Measurements from ENCODE around the gene FSIP1.

Gene FSIP1

DNA sequence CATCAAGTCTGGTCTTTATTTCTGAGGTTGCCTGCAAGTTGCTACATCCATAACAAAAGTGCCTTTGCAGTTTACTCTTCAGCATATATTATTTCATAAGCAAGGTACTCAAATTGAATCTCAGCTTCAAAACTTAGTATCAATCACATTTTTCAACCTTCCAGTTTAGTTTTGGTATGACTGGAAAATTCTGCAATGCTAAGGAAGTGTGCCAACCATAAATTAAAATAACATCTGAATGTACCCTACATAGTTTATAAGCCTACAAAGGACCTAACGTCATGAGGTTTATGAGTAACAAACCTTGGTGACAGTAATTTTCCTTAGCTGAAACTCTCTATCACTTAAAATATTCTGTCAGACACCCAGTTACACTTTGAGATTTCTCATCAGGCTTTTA, 138.9 kb downstream of the FSIP1 start:
- DNase-seq: no peak

DNA sequence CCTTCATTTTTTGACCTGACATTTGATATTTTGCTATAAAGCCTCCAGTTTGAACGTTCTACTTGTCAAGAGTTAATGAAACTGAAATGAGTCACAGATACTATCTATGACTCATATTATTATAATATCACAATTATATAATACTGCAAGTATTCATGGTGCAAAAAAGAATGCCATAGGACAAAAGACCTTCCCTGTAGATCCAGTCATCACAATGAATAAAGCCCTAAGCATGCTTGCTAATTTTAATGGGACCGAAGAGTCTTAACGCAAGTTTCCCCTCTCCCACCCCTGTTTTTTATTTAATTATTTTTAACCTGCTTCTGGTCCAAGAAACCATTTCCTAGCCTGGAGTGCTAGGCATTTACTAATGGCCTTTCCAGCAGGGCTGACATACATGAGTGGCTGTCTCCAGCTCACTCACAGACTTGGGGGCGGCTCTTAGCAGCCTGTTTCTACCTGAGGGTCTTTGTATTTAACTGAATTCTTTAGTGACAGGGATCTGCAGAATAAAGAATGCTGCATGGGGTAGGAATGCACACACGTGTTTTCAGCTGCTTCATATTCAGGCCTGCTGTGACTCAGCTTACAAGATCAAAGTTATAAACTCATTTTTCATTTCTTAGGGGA, 140.5 kb downstream of the FSIP1 start:
- DNase-seq: peak; percentile 90

DNA sequence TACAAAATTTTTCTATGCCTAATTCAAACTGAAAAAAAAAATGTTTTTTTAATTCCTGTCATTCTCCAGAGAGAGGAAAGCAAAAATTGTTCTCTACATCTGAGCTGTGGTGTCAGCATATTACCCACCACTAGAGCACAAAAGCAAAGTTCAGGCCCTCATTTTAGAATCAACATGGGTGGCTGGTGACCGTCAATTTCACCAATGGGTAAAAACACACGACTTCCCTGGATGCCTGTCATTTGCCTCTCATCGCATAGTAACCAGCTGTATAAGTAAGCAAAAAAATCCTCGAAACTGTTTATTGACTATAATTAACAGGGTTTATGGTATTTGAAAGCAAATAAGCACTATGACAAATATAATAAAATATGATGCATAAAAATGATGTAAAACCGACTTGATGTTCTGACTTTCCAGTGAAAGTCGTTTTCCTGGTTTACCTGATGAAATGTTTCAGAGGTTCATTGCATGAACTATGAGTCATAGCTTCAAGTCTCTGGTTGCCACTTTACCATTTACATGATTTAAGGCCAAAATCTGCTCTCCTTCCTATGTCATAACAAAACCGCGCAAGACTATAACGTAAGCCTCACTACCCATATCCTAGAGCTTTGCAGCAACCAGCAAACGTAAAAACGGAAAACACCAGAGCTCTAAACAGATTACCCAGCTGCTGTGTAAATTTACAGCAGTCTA, 141.3 kb downstream of the FSIP1 start:
- DNase-seq: peak; percentile 32

DNA sequence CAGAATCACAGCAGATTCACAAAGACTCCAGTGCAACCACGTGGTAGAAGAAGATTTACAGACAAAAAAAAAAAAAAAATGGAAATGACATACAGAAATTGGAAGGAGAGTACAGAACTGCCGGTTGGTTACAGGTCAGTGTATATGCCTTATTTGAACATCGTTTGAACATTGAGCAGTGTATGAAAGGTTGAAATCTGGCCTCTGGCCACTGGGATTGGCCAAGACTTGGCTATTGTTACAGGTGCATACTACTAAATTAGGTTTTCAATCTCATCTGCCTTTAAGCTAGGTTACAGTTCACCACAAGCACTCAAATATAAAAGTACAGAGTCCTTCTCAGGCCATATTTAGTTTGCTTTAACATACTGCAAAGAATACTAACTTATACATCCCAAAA, 142.0 kb downstream of the FSIP1 start:
- no peak for DNase-seq

DNA sequence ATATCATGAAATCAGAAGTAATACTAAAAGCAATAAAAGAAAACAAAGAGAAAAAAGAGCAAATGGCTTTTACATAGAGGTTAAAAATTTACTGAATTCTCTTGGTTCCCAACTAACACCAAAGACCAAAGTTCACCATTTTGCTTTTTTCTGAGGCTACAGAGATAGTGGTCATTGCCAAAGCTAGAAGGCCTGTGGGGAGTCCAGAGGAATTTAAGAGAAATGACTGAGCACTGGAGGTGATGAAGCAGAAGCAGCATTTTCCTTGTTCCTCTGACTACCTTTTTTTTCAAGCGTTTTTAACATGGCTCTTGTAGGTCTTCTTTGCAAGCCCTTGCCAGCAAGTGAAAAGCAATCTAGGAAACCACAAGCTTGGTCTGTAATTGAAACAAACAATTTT, 143.6 kb downstream of the FSIP1 start:
- DNase-seq: no peak

DNA sequence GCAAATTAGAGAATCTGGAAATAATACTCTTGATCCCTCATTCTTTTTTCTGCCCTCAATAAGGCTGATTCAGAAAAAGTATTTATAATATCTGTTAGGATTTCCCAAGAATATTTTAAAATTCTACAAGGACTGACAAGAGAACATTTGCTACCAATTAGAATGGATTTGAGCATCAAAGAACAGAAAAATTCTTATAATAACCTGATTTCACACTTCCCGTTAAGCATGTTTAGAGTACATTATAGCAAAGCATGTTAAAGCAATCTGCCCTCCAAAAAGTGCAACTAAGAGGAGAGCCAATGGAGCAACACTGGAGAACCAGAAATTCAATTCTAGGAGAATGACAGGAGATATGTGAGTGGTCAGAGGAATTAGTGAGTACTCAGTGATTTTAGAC, 144.6 kb downstream of the FSIP1 start:
- no peak for DNase-seq

DNA sequence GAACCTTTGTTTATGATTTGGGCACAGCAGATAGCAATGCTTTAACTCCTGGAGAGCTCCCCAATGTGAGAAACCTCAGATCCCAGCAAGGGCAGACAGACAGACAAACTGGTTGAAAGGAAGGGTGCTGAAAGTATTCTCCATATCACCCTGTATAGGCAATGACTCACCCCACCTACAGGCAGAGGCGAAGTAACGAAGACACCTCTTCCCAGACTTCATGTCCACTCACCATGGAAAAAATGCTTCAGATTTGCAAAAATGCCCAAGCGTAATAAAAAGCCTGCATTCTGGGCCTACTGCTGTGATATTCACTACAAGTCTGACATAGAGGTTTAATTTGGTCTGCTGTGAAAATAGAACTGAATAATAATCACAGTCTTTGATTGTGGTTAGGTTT, 151.3 kb downstream of the FSIP1 start:
- DNase-seq: no peak

DNA sequence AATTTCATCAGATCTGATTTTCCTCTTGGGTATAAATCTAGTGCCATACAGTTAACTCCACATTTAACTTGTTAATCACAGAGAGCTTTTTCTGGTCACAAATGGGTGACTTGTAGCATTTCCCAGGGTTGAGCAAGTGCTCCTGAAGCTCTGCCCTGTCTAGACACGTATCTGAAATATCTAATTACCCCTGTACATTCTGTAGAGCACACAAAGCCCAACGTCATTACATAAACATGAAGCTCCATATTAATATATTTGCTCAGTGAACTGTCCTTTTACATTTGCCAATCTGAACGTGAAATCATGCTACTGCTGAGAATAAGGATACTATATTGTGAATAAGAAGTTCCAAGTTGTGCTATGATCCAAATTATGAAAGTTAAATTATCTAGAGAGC, 152.7 kb downstream of the FSIP1 start:
- no peak for DNase-seq

DNA sequence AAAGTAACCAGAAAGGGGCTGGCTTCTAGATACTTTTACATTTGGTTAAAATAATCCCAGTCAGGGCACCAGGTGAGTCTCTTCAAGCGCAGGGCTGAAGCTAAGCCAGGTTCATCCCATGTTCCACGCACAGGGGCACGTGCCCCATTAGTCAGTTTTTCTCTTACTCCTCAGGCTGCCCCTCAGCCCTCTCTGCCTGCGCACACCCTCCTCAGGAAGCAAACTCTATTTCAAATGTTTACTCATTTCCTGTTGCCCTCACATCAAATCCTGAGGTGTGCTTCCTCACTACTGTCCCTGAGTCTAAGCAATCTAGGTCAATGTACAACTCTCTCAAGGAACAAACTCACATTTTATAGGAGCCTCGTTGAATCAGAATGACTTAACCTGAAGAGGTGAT, 153.3 kb downstream of the FSIP1 start:
- DNase-seq: no peak

DNA sequence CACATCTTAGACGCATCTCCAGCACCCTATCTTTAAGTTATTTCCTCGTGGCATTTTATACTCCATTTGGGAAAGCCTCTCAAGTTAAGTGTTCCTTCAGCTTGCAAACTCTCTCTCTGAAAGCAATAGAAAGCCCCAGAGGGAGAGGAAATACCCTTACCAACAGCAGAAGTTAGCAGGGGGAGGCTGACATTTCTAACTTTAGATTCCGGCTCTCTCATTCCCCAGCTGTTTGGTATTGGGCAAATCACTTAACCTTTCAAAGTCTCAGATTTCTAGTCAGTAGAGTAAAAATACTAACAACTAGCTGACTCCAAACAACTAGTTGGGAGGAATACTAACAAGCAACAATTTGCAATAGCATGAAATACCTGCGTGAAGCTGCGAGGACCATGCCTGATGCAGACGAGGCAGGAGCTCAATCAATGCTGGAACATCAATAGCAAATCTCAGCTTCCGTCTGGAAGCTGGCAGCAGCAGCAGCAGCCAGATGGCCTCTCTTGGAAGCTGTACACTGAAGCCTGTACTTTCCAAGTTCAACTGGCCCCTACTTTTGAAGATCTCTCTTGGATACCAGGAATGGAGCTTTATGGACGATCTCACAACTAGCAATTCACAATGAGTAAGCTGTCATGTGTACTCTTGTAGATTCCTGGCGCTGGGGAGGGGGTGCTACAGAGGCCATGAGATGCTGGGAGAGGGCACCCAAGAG, 153.9 kb downstream of the FSIP1 start:
- DNase-seq: no peak

DNA sequence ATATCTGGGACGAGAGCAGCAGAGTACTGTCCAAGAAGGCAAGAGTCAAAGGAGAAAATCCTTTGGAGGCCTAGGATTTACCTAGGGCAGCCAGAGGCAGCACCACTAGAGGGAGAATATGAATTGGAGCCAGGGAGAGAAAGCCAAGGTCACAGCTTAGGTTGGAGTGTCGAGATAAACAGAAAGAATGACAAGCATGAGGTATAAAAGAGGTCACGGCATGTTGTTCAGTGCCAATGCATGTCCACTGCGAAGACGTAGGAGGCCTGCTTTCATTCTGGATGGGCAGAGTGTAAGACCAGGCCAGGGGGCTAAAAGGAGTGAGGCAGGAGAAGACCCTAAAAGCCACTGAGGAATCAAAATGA, 154.5 kb downstream of the FSIP1 start:
- no peak for DNase-seq

DNA sequence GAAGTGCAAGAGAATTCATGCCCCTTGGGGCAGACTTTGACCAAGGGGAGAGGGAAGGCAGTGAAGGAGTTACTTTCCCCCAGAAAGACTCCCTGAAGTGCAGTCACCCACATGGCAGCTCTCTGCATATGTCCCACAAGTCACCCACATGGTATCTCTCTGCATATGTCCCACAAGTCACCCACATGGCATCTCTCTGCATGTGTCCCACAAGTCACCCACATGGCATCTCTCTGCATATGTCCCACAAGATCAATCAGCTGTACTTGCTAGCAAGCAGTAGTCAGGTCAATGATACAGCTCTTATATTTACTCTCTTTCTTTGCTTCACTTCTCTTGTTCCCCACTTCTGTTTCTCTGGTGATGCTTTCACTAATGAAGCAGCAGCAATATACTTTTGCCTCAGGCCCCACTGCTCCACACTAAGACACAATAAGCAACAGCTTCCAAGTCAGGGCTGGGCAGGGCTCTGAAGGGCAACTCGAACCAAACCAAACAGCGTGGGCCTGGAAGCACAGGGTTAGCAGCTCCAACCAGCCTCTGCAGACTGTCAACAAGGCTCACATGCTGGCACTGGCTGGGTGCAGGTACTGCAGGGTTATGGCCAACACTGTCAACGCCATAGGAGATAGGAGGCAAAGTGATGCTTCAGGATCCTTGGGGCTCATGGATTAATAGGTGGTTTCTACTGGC, 155.0 kb downstream of the FSIP1 start:
- DNase-seq: no peak

DNA sequence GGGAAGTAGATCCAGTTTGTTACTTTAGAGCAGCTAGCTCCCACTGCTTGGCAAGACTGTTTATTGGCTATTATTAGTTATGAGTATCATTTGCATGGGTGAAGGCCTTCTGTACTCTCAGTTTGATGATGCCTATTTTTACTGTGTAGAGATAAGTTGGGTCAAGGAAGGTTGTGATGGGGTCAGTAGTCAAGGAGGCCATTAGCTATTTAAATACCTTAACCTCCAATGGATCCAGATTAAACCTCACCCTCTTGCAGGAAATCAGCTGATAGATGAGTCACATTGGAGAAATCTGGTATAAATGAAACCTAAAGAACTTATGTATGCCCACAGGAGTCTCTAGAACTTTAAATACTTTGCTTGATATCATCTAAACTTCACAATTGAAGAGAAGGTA, 156.8 kb downstream of the FSIP1 start:
- DNase-seq: peak; percentile 40

DNA sequence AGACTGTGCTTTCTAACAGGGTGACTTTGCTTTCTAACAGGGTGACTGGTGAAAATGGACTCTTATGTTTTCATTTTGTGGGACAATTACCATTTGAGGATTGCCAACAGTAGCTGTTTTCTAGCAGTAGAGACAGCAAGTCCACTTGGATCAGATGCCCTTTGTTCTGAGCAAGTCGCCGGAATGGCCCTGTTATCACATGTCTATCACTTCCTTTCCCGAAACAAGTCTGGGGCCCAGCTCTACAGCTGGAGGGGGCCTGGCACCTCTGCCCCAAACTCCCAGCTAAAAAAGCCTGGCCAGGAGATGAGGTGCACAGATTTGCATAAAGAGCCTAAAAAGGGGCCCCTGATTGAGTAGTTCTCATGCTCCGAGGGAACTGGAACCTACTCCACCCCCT, 157.2 kb downstream of the FSIP1 start:
- DNase-seq: no peak

DNA sequence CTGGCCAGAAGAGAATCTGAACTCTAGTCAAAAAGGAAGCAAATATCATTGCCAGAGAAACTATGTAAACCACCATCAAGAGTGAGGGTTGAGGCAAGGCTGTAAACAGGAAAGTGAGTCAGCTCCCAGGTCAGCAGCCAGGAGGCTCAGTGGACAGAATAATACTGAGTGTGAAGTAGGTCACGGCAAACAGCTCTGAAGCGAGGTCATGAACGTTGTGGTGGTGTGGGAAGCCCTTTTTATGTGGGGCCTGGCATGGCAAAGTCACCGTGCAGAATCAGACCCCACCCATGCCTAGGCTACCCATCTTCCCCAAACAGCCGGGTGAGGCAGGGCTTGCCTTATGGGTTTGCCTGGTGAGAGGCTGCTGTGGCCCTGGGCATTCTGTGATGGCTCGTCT, 157.8 kb downstream of the FSIP1 start:
- DNase-seq: peak; percentile 82

DNA sequence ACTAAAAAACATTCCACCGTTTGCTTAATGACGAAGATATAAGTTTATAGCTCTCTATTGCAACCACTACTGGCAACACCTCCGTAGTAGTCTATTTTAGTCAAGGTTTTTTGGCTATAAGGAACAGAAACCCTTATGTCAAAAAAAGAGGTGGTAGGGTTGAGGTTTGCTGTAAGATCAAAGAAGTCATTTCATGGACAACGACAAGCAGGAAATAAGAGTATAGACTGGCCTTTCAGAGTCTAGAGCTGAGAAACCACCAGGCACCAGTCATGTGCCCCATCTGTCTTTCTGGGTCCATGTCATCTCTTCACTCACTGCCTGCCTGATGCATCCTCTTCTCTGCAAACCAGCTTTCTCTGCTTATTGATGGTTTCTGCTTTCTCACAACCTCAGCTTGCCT, 159.1 kb downstream of the FSIP1 start:
- no peak for DNase-seq

DNA sequence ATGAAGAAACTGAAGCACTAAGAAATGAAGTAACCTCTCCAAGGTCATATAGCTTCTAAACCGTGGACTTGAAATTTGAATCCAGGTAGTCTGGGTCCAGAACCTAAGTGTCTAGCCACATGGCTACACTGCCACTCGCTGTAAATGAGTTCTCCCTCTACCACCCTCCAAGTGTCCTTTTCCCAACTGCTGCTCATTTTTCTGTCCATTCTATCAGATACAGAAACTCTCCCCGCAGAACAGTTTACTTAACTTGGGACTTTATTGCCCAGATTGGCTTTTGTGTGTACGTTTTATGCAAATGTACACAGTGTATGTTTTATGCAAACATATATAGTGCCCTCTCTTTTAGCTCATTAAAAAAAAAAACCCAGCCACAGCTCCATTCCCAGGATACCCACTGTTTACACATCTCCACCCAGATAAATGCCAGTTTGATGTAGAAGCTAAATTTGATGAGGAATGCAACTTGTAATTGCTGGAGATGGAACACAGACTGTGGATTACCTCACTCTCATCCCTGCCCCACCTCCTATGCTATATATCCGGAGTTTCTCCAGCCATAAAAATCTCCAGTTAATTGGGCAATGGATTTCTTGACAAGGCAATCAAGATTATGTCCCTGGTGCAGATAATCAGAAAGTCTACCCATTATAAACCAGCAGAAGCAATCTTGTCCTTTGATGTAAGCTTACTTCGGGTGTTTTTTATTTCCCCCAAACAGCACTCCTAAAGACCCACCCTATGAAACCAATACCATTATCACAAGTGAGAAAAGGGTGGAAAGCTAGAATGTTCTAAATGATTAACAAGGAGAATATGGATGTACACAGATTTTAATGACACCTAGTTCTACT, 159.8 kb downstream of the FSIP1 start:
- no peak for DNase-seq

DNA sequence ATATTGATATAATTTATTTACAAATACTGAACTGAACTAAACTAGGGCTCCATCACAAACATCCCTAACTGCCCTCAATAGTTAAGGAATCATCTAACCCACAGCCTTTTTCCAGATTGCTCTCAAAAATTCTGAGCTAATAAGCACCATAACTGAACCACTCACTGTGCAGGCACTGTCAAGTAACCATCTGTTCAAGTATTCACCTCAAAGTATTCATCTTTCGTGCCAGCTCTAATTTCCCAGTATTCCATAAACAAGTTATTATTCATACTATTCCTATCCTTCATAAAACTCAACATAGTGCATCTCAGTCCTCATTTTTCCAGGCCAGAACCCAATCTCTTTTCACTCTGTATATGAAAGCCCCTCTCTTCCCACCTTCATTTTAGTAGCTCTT, 160.7 kb downstream of the FSIP1 start:
- no peak for DNase-seq

DNA sequence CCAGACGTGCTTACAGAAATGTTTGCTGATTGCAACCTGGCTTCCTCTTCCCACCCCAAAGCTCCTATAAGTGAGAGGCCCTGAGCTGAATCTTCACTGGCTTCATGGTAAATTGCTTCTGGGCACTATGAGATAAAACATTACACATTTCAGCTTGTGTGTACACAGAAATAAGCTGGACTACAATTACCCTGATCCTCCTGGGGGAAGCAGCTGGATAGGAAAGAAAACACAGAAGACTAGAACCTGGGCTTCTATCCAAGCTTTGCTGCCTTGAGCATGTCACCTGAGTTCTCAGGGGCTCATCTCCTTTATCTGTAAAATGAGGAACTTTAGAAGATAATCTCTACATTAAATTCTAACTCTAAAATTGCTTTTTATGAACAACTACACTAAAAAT, 161.4 kb downstream of the FSIP1 start:
- DNase-seq: no peak

DNA sequence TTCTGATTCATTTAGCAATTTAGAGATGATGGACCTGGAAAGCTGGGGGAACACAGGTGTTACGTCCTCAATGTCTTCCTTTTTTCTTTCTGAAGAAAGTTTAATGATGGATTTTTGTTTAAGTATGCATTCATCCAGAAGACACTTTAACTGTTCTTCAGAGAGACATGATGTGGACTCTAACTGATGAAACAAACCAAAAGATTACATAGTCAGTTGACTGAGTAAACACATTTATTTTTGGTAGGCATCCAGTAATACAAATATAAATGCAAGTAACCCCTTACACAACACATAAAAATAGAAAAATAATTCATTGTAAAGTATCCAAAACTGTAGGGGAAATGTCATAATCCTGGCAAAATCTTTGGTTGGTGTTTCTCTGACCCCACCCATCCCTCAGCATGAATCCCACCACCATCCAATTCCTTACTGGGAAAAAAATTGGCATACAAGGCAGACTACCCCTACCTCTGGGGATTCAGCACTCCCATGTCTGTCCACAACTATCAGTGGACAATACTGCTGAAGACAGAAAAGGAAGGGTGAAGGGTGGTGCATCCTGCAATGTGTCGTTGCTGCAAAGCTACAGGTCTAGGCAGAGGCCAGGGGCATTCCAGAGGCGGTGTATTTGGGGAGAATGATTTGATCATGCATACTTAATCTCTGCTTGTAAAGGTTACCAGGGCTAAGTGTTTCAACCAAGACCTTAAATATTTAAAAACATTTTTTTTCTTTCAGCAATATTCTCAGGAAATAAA, 164.4 kb downstream of the FSIP1 start:
- DNase-seq: no peak

DNA sequence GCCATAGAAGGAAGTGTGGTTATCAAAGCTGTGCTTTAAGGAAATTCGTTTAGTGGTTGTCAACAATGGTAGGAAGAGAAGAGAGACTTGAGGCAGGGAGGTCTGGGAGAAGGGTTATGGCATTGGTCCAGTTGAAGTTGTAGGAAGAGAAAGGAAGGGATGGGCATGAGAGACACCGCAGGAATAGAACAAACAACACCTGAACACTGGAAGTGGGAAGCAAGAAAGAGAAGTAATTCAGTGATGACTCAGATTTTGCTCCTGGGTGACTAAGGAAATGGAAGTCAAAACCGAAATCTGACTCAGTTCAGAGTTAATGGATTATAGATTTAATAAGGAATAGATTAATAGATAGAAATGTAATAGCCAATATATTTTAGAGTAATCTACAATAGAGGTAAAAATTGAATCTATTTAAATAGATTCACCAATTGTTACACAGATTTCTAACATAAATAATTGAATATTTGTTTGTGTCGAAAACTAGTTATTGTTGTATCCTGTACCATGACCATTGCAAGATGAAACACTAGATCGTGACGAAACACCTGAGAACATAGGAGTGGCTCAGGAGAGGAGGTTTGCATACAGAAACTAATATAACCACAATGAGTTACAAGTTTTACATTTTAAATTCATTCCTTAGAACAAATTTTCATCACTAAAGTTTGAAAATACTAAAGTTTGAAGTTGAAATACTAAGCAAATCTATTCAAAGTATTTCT, 165.7 kb downstream of the FSIP1 start:
- no peak for DNase-seq
